Suprapubic skin (tissue), 4 donors: ENCODE data around the gene RHOJ. TPM values are rescaled to one million over a fixed set of nuclear protein-coding genes. Genes with fewer than 3 reads are reported as not detected.
"Not testable (repeated sequence)": the region's sequence is repeated elsewhere in the genome, so short reads cannot be mapped to it uniquely, and the experiment has no call there.

Experiments
- DNase-seq, 2 donors: peaks; one replicate each; pipeline ENCODE4 v3.0.0-alpha.2; 2019; ENCODE audit warnings: low spot score in 2 of 2
- H3K27ac ChIP-seq: fragments of 200-600 bp; sonication (generic); one replicate; pipeline ENCODE4 v1.5.1; 2019
- H3K27me3 ChIP-seq: fragments of 200-600 bp; sonication (generic); one replicate; pipeline ENCODE4 v1.5.1; 2019
- H3K36me3 ChIP-seq: fragments of 200-600 bp; sonication (generic); one replicate; pipeline ENCODE4 v1.5.1; 2019
- H3K4me1 ChIP-seq: fragments of 200-600 bp; sonication (generic); one replicate; pipeline ENCODE4 v1.5.1; 2019
- H3K4me3 ChIP-seq: fragments of 200-600 bp; sonication (generic); one replicate; pipeline ENCODE4 v1.5.1; 2019; ENCODE audit warnings: mild to moderate bottlenecking
- H3K9me3 ChIP-seq: fragments of 200-600 bp; sonication (generic); one replicate; pipeline ENCODE4 v1.5.1; 2019
- EP300 ChIP-seq: sonication (generic); formaldehyde crosslinking; IDR thresholded peaks from one replicate; pipeline ENCODE4 v1.6.1; 2017; ENCODE audit warnings: antibody characterized with exemption
- POLR2A ChIP-seq, 2 donors: fragments of 450-650 bp; IDR thresholded peaks; one replicate each; pipeline ENCODE4 v1.6.1; 2017; ENCODE audit warnings: antibody characterized with exemption in 2 of 2, mild to moderate bottlenecking in 2 of 2, moderate library complexity in 2 of 2
- POLR2AphosphoS5 ChIP-seq, 3 donors: sonication (generic); formaldehyde crosslinking; IDR thresholded peaks; one replicate each; pipeline ENCODE4 v1.6.1; 2017; ENCODE audit warnings: antibody characterized with exemption in 3 of 3
- WGBS: methylation state at CpG from one replicate; pipeline ENCODE4 v1.1.5; 2018; 5-methylcytosine and 5-hydroxymethylcytosine counted together
- total RNA-seq, 4 donors: library from RNA; depleted of rRNA; stranded (reverse); fragments of >200 nt; gene quantifications; one replicate each; pipeline ENCODE4 v1.1.0, GENCODE V29; 2016
- TF ChIP-seq, protein P1 (sequence below), 2 donors: fragments of 200-600 bp in 1 of 2; fragments of 450-650 bp in 1 of 2; sonication (generic) in 1 of 2; IDR thresholded peaks; one replicate each; pipeline ENCODE4 v1.5.1; 2016 to 2019; ENCODE audit warnings: antibody characterized with exemption in 2 of 2, mild to moderate bottlenecking in 1 of 2, moderate library complexity in 1 of 2

Gene RHOJ
- 1 to 10 TPM; 1.2 to 4.4 (median 2.5) TPM for total RNA-seq

DNA sequence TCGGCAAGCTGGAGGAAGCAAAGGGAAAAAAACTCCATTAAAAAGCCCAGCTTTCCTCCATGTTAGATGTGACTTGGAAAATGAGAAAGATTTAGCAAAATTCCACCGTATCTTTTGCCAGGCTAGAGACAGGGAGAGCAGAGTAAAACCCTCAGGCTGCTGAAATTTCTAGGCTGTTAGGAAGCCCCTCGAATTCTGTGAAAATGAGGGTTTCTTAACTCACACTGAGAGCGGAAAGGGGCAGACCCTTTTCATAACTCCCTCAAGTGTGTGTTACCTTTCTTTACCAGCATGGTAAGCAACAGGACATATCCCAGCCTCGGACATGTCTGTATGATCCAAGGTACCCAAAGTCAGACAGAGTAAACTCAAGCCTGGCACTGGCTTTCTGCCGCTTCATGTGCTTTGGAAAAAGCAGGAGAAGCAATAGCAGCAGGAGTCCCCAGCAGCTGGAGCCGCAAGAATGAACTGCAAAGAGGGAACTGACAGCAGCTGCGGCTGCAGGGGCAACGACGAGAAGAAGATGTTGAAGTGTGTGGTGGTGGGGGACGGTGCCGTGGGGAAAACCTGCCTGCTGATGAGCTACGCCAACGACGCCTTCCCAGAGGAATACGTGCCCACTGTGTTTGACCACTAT lies at the start of gene RHOJ:
TSS of gene RHOJ (plus strand) at position 37 of the 637 bp plus-strand sequence. CDS start at position 464, 427 bp downstream.
- TF ChIP-seq POLR2A (IDR thresholded peaks at IDR 0.05) (no peak), POLR2AphosphoS5 (IDR thresholded peaks at IDR 0.05) (no peak), EP300 (no peak)
- TF ChIP-seq, protein P1, sequence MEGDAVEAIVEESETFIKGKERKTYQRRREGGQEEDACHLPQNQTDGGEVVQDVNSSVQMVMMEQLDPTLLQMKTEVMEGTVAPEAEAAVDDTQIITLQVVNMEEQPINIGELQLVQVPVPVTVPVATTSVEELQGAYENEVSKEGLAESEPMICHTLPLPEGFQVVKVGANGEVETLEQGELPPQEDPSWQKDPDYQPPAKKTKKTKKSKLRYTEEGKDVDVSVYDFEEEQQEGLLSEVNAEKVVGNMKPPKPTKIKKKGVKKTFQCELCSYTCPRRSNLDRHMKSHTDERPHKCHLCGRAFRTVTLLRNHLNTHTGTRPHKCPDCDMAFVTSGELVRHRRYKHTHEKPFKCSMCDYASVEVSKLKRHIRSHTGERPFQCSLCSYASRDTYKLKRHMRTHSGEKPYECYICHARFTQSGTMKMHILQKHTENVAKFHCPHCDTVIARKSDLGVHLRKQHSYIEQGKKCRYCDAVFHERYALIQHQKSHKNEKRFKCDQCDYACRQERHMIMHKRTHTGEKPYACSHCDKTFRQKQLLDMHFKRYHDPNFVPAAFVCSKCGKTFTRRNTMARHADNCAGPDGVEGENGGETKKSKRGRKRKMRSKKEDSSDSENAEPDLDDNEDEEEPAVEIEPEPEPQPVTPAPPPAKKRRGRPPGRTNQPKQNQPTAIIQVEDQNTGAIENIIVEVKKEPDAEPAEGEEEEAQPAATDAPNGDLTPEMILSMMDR (IDR thresholded peaks at IDR 0.05) = no peak
- peaks cover 6% of the 10 kb centered on the region for H3K4me1 ChIP-seq
- DNase-seq = no peak
- WGBS = 40% methylated on average over 16 of the region's 16 CpGs
- peak within 1 kb of the TSS; percentile 47 for H3K4me3 ChIP-seq
- H3K27me3 ChIP-seq = no peaks in the 10 kb centered on the region
- H3K9me3 ChIP-seq = no peaks in the 10 kb centered on the region
- H3K36me3 ChIP-seq = no peaks in the 10 kb centered on the region
- peak within 1 kb of the TSS; percentile 75 for H3K27ac ChIP-seq

DNA sequence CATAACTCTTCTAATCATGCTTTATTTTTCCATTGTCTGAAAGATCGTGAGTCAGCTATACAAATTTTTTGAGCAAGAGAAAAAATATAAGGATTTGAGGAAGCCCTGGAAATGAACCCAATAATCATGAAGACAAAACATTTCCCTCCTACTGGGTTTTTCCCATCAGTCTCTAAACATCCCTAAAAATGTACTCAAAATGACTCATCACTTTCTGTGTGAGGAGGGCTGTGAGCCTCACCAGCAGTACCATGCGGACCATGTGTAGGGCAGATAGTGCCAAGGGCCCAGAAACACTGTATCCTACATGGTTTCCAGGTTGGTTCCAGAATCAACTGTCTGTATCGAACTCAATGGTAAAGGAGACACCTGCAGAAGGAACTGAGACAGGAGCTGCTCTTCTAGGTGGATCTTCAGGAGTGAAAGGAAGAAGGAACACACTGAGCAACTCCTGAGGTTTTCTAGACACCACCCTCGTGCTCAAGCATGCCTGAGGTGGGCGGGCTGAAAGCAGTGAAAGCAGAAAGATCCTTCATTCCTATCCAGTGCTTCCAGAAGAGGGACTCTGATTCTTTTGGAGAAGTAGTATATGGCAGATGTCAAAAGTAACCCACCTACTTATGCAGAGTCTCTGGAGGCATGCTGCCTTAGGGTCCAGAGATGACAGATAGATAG lies 48.6 kb upstream of the RHOJ start:
- no peak for TF ChIP-seq EP300
- TF ChIP-seq POLR2A (IDR thresholded peaks at IDR 0.05) = no peak
- TF ChIP-seq POLR2AphosphoS5 (IDR thresholded peaks at IDR 0.05) = no peak
- TF ChIP-seq, protein P1 (IDR thresholded peaks at IDR 0.05) = no peak
- Histone ChIP-seq H3K9me3 (no peaks in the 10 kb centered on the region), H3K27ac (no peak overlapping the region), H3K36me3 (no peaks in the 10 kb centered on the region), H3K4me1 (no peaks in the 10 kb centered on the region), H3K27me3 (no peaks in the 10 kb centered on the region), H3K4me3 (no peak overlapping the region)
- DNase-seq = no peak
- WGBS = 44% methylated on average over 5 of the region's 5 CpGs

DNA sequence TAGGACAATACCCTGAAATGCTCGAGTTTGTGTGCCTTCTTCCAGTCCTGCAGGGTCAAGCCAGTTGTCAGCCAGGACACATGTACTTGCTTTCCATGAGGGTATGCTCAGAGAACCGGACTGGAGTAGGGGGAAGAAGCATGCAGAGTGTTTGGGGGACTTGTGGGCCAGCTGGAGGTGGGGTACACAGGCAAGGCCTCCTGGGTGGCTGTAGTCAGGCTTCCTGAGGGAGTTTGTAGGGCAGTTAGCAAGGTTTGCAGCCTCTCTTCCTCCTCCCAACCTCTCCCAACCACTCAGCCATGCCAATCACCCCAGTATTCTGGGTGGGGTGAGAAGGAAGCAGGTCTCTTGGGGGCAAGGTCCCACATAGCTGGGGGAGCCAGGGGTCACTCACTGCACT lies 47.0 kb upstream of the RHOJ start:
- H3K27ac ChIP-seq = no peak overlapping the region
- no peak for DNase-seq
- no peak overlapping the region for H3K4me3 ChIP-seq
- 65% methylated on average over 2 of the region's 2 CpGs for WGBS
- H3K9me3 ChIP-seq = no peaks in the 10 kb centered on the region
- TF ChIP-seq, protein P1 (IDR thresholded peaks at IDR 0.05) = no peak
- TF ChIP-seq POLR2A (IDR thresholded peaks at IDR 0.05) (no peak), POLR2AphosphoS5 (IDR thresholded peaks at IDR 0.05) (no peak), EP300 (no peak)
- no peaks in the 10 kb centered on the region for H3K4me1 ChIP-seq
- no peaks in the 10 kb centered on the region for H3K36me3 ChIP-seq
- no peaks in the 10 kb centered on the region for H3K27me3 ChIP-seq

DNA sequence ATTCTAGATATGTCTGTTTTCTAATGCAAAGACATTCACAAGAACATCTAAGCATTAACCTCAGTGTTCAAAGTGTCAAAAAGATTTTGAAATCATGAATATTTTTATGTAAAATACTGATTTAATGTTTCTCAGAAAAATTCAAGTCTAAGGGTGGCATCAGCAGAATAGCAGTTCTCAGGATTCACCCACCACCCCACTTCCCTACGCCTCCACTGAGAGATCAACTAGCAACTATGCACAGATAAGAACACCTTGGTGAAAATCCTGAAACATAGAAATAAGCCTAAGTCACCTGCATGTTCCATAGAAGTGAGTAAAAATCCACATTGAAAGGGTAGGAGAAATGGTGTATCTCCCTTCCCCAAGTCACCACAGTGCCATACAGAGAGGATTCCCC lies 40.9 kb upstream of the RHOJ start:
- TF ChIP-seq, protein P1 (IDR thresholded peaks at IDR 0.05) = no peak
- TF ChIP-seq POLR2A (IDR thresholded peaks at IDR 0.05) (no peak), EP300 (no peak), POLR2AphosphoS5 (IDR thresholded peaks at IDR 0.05) (no peak)
- Histone ChIP-seq H3K27ac (no peak overlapping the region), H3K36me3 (no peaks in the 10 kb centered on the region), H3K4me3 (no peak overlapping the region), H3K27me3 (no peaks in the 10 kb centered on the region), H3K4me1 (no peaks in the 10 kb centered on the region), H3K9me3 (no peaks in the 10 kb centered on the region)
- 95% methylated on average over 1 of the region's 1 CpG for WGBS
- no peak for DNase-seq

DNA sequence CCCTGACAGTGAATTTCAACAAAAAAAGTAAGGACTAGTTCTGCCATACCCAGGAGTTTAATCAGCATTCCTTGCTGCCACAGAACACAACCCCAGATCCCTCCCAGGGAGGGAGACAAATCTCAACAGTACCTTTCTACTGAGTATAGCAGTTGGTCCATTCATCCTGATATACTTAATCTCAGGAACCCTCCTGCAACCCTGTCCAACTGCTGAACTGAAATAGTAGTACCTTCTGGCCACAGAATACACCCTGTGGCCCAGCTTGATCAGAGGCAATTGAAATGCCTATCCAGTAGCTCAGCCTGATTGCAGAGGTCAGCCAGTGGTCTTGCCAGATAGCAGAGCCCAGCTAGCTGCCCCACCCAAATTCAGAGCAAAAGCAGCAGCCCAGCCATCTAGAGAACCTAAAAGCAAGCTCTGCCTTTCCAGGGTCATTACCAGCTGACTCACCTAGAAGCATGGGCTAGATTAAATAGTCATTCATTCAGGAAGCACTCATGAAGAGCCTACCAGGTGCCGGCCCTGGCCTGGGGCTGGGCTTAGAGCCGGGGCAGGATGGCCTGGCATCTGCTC lies 40.0 kb upstream of the RHOJ start:
- 92% methylated on average over 2 of the region's 2 CpGs for WGBS
- Histone ChIP-seq H3K4me1 (no peaks in the 10 kb centered on the region), H3K36me3 (no peaks in the 10 kb centered on the region), H3K27me3 (no peaks in the 10 kb centered on the region), H3K9me3 (no peaks in the 10 kb centered on the region), H3K27ac (no peak overlapping the region), H3K4me3 (no peak overlapping the region)
- TF ChIP-seq, protein P1 (IDR thresholded peaks at IDR 0.05) = no peak
- TF ChIP-seq POLR2A (IDR thresholded peaks at IDR 0.05) = no peak
- DNase-seq = no peak

DNA sequence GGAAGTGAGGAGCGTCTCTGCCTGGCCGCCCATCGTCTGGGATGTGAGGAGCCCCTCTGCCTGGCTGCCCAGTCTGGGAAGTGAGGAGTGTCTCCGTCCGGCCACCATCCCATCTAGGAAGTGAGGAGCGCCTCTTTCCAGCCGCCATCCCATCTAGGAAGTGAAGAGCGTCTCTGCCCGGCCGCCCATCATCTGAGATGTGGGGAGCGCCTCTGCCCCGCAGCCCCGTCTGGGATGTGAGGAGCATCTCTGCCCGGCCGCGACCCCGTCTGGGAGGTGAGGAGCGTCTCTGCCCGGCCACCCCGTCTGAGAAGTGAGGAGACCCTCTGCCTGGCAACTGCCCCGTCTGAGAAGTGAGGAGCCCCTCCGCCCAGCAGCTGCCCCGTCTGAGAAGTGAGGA lies 39.0 kb upstream of the RHOJ start:
- H3K27me3 ChIP-seq, H3K27ac ChIP-seq, H3K9me3 ChIP-seq, H3K4me3 ChIP-seq, H3K36me3 ChIP-seq, H3K4me1 ChIP-seq, DNase-seq: not testable (repeated sequence)
- no CpG with 5 or more reads among the region's 23 CpGs for WGBS
